ENCODE measurements around the gene PAFAH1B1.
A peak's percentile ranks its signal among the peaks of the same experiment; 100 is the strongest.
"Not testable (repeated sequence)": the region's sequence is repeated elsewhere in the genome, so short reads cannot be mapped to it uniquely, and the experiment has no call there.

PAFAH1B1 gene
- total RNA-seq: 259 to 316 (median 283) reads per million in 3 experiments

- DNase-seq: peak; percentile 96
Measured at GRCh38 chr17:2592971-2593820, at the start of gene PAFAH1B1. Gene PAFAH1B1, plus strand, starts transcription at chr17:2593654. Its CDS starts 44,635 bp downstream, at chr17:2638289.

- DNase-seq: no peak
Measured at GRCh38 chr17:2545393-2545792, 48.1 kb upstream of the PAFAH1B1 start.

- DNase-seq: no peak
Measured at GRCh38 chr17:2547176-2547575, 46.3 kb upstream of the PAFAH1B1 start.

GRCh38 chr17:2548026-2548425 lies 45.4 kb upstream of the PAFAH1B1 start:
- not testable (repeated sequence) for DNase-seq

GRCh38 chr17:2549392-2550211 lies 43.9 kb upstream of the PAFAH1B1 start:
- no peak for DNase-seq

- no peak for DNase-seq
Measured at GRCh38 chr17:2551493-2551892, 42.0 kb upstream of the PAFAH1B1 start.

GRCh38 chr17:2551928-2552327 lies 41.5 kb upstream of the PAFAH1B1 start:
- no peak for DNase-seq

GRCh38 chr17:2560658-2561057 lies 32.8 kb upstream of the PAFAH1B1 start:
- no peak for DNase-seq

- DNase-seq: no peak
Measured at GRCh38 chr17:2562162-2562858, 31.1 kb upstream of the PAFAH1B1 start.

GRCh38 chr17:2563061-2563460 lies 30.4 kb upstream of the PAFAH1B1 start:
- no peak for DNase-seq

GRCh38 chr17:2563543-2563942 lies 29.9 kb upstream of the PAFAH1B1 start:
- no peak for DNase-seq

- no peak for DNase-seq
Measured at GRCh38 chr17:2564877-2565276, 28.6 kb upstream of the PAFAH1B1 start.

- DNase-seq: no peak
Measured at GRCh38 chr17:2566056-2566455, 27.4 kb upstream of the PAFAH1B1 start.

GRCh38 chr17:2571523-2572303 lies 21.7 kb upstream of the PAFAH1B1 start:
- no peak for DNase-seq

GRCh38 chr17:2572304-2572609 lies 21.2 kb upstream of the PAFAH1B1 start:
- not testable (repeated sequence) for DNase-seq

GRCh38 chr17:2580151-2580550 lies 13.3 kb upstream of the PAFAH1B1 start:
- DNase-seq: no peak

- no peak for DNase-seq
Measured at GRCh38 chr17:2580661-2581060, 12.8 kb upstream of the PAFAH1B1 start.

- no peak for DNase-seq
Measured at GRCh38 chr17:2582493-2582892, 11.0 kb upstream of the PAFAH1B1 start.

- no peak for DNase-seq
Measured at GRCh38 chr17:2591040-2591640, 2.3 kb upstream of the PAFAH1B1 start.

- peak; percentile 83 for DNase-seq
Measured at GRCh38 chr17:2593821-2594721, 617 bp downstream of the PAFAH1B1 start.

All from central memory CD4-positive, alpha-beta T cell (primary cell).